Mucosa of rectum (tissue), 2 donors: Measurements from ENCODE around the gene ATP6V0E2.

Experiments used
- H3K27ac ChIP-seq, 2 donors: one replicate each; pipeline ENCODE4 v1.7.0; 2013; ENCODE audit warnings: inconsistent platforms in 2 of 2, low read depth in 2 of 2, low read length in 2 of 2
- H3K27me3 ChIP-seq, 2 donors: one replicate each; pipeline ENCODE4 v1.7.0; 2013; ENCODE audit warnings: low read length in 2 of 2; ENCODE audit not compliant: control insufficient read depth in 2 of 2, insufficient read depth in 2 of 2
- H3K36me3 ChIP-seq, 2 donors: one replicate each; pipeline ENCODE4 v1.7.0; 2013; ENCODE audit warnings: low read length in 2 of 2; ENCODE audit not compliant: control insufficient read depth in 2 of 2, insufficient read depth in 2 of 2
- H3K4me1 ChIP-seq, 2 donors: one replicate each; pipeline ENCODE4 v1.7.0; 2013; ENCODE audit warnings: low read length in 2 of 2, mild to moderate bottlenecking in 1 of 2; ENCODE audit not compliant: control insufficient read depth in 2 of 2, insufficient read depth in 2 of 2
- H3K4me3 ChIP-seq, 2 donors: one replicate each; pipeline ENCODE4 v1.7.0; 2013; ENCODE audit warnings: low read length in 2 of 2
- H3K9ac ChIP-seq, 2 donors: one replicate each; pipeline ENCODE4 v1.7.0; 2013; ENCODE audit warnings: low read length in 2 of 2, low read depth in 1 of 2, mild to moderate bottlenecking in 1 of 2
- H3K9me3 ChIP-seq, 2 donors: one replicate each; pipeline ENCODE4 v1.7.0; 2013; ENCODE audit warnings: low read length in 2 of 2; ENCODE audit not compliant: control insufficient read depth in 2 of 2
- donor health status: healthy.
- donor health status: Normal muscosa, but diverticular disease.

The ATP6V0E2 gene

DNA sequence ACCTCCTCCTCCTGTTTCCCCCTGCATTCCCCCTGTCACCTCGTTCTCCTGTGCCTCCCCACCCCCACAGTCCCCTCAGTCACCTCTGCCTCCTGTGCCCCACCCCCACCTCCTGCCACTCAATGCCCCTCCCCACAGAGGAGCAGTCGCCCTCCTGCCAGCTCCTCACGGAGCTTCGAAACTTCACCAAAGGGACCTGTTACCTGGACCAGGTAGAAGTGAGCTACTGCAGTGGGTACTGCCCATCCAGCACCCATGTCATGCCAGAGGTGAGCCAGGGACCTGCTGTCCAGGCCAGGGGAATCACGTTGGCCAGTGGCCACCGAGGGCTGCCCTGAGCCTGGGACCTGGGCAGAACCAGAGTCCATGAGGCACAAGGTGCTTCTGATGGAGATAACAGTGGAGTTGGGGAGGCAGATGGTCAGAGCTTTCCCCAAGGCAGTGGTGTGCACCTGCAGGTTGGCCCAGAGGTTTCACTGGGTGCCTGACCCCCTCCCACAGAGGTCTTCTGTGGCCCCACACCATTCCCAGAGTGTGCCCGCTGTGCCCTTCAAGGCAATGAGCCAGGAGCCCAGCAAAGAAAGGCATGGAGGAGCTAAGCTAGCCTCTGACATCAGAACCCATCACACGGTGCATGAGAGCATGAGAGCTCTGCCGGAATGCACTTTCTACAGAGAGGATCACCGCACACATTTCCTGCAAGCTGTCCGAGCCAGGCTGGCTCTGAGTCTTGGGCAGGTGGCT is 42.6 kb upstream of the ATP6V0E2 start:
- no peaks in the 10 kb centered on the region for H3K36me3 ChIP-seq
- H3K27ac ChIP-seq: no peak overlapping the region

GRCh38 chr7:149831741-149832219 is 42.0 kb upstream of the ATP6V0E2 start:
- H3K27ac ChIP-seq: no peak overlapping the region
- peaks cover 0 to 3% of the 10 kb centered on the region in 2 donors for H3K27me3 ChIP-seq
- no peaks in the 10 kb centered on the region for H3K9me3 ChIP-seq
- H3K9ac ChIP-seq: no peak overlapping the region
- H3K36me3 ChIP-seq: no peaks in the 10 kb centered on the region
- H3K4me3 ChIP-seq: no peak overlapping the region
- no peaks in the 10 kb centered on the region for H3K4me1 ChIP-seq

More for the DNA sequence above, 42.6 kb upstream of the ATP6V0E2 start:
- H3K9me3 ChIP-seq: no peaks in the 10 kb centered on the region
- no peak overlapping the region for H3K4me3 ChIP-seq
- H3K27me3 ChIP-seq: peaks cover 0 to 3% of the 10 kb centered on the region in 2 donors
- no peak overlapping the region for H3K9ac ChIP-seq
- H3K4me1 ChIP-seq: no peaks in the 10 kb centered on the region

DNA sequence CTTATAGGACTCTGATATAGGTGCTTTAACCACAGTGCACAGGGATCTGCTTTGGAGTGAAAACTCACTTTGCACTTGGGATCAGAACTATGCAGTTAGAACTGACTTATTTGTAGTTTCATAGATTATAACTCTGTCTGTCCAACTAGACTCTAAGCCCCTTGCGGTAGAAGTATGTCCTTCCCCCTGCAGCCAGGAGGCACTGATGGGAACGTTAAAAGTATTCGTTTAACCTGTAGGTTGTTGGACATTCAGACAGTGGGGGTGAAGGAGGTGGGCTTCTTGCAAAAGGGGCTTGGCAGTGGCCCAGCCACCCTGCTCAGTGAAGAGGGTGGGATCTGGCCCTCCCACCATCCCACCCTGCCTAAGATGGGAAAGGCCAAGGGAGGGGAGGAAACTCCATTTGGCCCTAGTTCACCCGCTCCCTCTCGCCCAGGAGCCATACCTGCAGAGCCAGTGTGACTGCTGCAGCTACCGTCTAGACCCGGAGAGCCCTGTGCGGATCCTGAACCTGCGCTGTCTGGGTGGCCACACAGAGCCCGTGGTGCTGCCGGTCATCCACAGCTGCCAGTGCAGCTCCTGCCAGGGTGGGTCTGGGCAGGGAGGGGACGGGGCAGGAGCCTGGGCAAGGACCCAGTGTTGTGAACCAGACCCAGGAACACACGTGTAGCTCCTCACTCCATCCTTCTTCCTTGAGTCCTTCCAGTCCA is 41.3 kb upstream of the ATP6V0E2 start:
- H3K9ac ChIP-seq: no peak overlapping the region
- H3K4me3 ChIP-seq: no peak overlapping the region
- H3K27me3 ChIP-seq: peaks cover 0 to 3% of the 10 kb centered on the region in 2 donors
- H3K36me3 ChIP-seq: no peaks in the 10 kb centered on the region
- H3K4me1 ChIP-seq: no peaks in the 10 kb centered on the region
- H3K9me3 ChIP-seq: no peaks in the 10 kb centered on the region
- H3K27ac ChIP-seq: no peak overlapping the region

DNA sequence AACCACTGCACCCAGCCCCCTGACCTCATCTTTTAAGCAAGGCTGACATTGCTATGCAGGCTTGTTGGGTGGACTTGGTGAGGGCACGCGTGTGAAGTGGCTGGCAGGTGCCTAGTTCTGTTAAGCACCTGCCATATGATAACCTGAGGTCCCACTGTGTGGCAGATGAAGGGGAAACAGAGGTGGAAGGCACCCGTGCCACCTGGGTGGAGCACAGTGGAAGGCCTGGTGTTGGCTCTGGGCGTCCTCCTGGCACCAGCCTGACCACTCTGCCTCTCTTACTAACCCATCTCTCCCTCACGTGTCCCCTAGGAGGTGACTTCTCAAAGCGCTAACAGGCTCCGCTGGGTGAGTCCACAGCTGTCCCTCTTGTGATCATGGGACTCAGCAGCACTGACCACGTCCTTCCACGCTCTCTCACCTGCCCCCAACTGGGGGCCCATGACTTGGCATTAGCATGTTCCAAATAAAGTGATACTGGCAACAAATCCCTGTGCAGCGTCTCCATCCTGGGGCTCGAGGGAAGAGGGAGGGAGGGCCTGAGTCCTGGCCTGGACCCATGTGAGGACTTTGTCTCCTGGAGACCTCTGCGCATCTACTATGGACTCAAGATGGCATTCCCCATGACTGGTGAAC is 40.2 kb upstream of the ATP6V0E2 start:
- peaks cover 0 to 3% of the 10 kb centered on the region in 2 donors for H3K27me3 ChIP-seq
- no peaks in the 10 kb centered on the region for H3K4me1 ChIP-seq
- no peaks in the 10 kb centered on the region for H3K36me3 ChIP-seq
- H3K4me3 ChIP-seq: no peak overlapping the region
- no peak overlapping the region for H3K9ac ChIP-seq
- no peaks in the 10 kb centered on the region for H3K9me3 ChIP-seq
- no peak overlapping the region for H3K27ac ChIP-seq

GRCh38 chr7:149834601-149835000 is 39.2 kb upstream of the ATP6V0E2 start:
- H3K4me1 ChIP-seq: no peaks in the 10 kb centered on the region
- H3K4me3 ChIP-seq: no peak overlapping the region
- H3K36me3 ChIP-seq: no peaks in the 10 kb centered on the region
- H3K9me3 ChIP-seq: no peaks in the 10 kb centered on the region
- H3K27ac ChIP-seq: no peak overlapping the region
- no peak overlapping the region for H3K9ac ChIP-seq
- H3K27me3 ChIP-seq: peaks cover 0 to 3% of the 10 kb centered on the region in 2 donors

GRCh38 chr7:149836434-149836833 is 37.3 kb upstream of the ATP6V0E2 start:
- H3K36me3 ChIP-seq: no peaks in the 10 kb centered on the region
- H3K27ac ChIP-seq: no peak overlapping the region
- no peak overlapping the region for H3K4me3 ChIP-seq
- H3K4me1 ChIP-seq: no peaks in the 10 kb centered on the region
- H3K9ac ChIP-seq: no peak overlapping the region
- H3K9me3 ChIP-seq: no peaks in the 10 kb centered on the region
- peaks cover 0 to 3% of the 10 kb centered on the region in 2 donors for H3K27me3 ChIP-seq

- Histone ChIP-seq H3K27ac (no peak overlapping the region), H3K27me3 (no peaks in the 10 kb centered on the region), H3K36me3 (no peaks in the 10 kb centered on the region), H3K4me3 (no peak overlapping the region), H3K4me1 (no peaks in the 10 kb centered on the region), H3K9ac (no peak overlapping the region), H3K9me3 (no peaks in the 10 kb centered on the region)
Observed at GRCh38 chr7:149837564-149838223, 36.1 kb upstream of the ATP6V0E2 start.

DNA sequence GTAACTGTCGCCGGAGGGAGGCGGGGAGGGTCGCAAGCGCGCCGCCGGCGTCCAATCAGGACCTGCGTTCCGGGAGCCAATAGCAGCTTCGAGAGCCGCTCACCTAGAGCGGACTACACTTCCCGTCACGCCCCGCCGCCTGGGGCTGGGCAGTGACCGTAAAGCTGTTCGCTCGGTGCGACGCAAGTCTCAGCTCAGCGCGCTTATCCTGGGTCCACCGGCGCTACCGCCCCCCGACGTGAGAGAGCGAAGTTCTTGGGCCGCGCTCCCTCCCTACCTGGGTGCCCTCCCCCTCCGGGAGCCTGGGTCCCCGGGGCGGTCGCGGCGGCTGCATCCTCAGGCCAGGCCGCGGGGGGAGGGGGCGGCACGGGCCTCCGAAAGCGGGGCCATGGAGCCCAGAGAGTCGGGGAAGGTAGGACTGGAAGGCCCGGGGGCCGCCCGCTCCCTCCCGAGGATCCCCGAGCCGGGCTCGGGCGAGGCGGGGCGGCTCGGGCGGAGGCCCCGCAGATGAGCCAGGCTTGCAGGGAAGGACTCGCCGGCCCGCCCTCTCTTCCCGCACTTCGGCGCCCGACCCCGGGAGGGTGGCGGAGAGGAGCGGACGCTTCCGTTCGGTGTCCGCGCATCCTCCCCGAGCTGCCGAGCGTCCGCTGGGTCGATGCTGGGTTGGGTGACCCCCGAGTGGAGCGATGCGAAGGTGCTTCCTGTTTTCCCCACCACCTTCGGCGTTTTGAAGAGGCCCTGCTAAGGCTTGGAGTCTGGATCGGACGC is 35.4 kb upstream of the ATP6V0E2 start, which contains the start of gene ZNF862:
ZNF862 (plus strand) TSS at position 152 of the 768 bp plus-strand sequence; CDS start at position 389, 237 bp downstream.
- Histone ChIP-seq H3K9me3 (no peaks in the 10 kb centered on the region), H3K27me3 (no peaks in the 10 kb centered on the region), H3K9ac (peak within 1 kb of the TSS; percentile 74 to 80), H3K27ac (peak within 1 kb of the TSS; percentile 68 to 79), H3K36me3 (no peaks in the 10 kb centered on the region), H3K4me3 (peak within 1 kb of the TSS; percentile 84 to 93), H3K4me1 (no peaks in the 10 kb centered on the region)

- H3K9ac ChIP-seq: peak overlapping the region; percentile 74 to 80
- H3K27ac ChIP-seq: peak overlapping the region; percentile 68 to 79
- H3K9me3 ChIP-seq: no peaks in the 10 kb centered on the region
- no peaks in the 10 kb centered on the region for H3K4me1 ChIP-seq
- H3K36me3 ChIP-seq: no peaks in the 10 kb centered on the region
- H3K4me3 ChIP-seq: peak overlapping the region; percentile 84 to 93
- H3K27me3 ChIP-seq: no peaks in the 10 kb centered on the region
Observed at GRCh38 chr7:149838992-149839408, 34.8 kb upstream of the ATP6V0E2 start.
